IMR-90 (cell line): ENCODE results near the gene TRIO. TPM values are rescaled to one million over a fixed set of nuclear protein-coding genes. Genes with fewer than 3 reads are reported as not detected.
A peak's percentile ranks its signal among the peaks of the same experiment; 100 is the strongest.

Source experiments
- ATAC-seq: fragments of 200-7000 bp; cut with Tn5 transposase; 2 replicates; pipeline ENCODE4 v1.9.1; 2020; ENCODE audit warnings: low read depth, mild to moderate bottlenecking, moderate library complexity
- BruUV-seq: library from RNA; stranded (reverse); fragments of 400-500 nt; replicated peaks from 2 replicates; lab custom pipeline; 2021; lab: Mats Ljungman, UMichigan
- CTCF ChIA-PET: fragments of 300-600 bp; formaldehyde crosslinking; extraction: SDS; loops from one replicate; lab custom pipeline; 2021; ENCODE audit warnings: antibody characterized with exemption; lab: Yijun Ruan, JAX
- POLR2A ChIA-PET: fragments of 300-600 bp; sonication (Branson Sonifier 250); formaldehyde crosslinking; loops from one replicate; lab custom pipeline; 2022; ENCODE audit warnings: antibody characterized with exemption; ENCODE audit not compliant: unreplicated experiment; lab: Charles Lee
- DNase-seq: peaks from one replicate; pipeline ENCODE4 v3.0.0; 2013
- H2AFZ ChIP-seq: replicated peaks from 2 replicates; pipeline ENCODE3; 2013; ENCODE audit warnings: low read length, mild to moderate bottlenecking; ENCODE audit not compliant: poor library complexity
- H2AK5ac ChIP-seq: 2 replicates; pipeline ENCODE4 v1.6.1; 2013; ENCODE audit warnings: low read depth, low read length, inconsistent platforms
- H2AK9ac ChIP-seq: replicated peaks from 2 replicates; pipeline ENCODE3; 2013; ENCODE audit warnings: mild to moderate bottlenecking, low read depth, low read length, moderate library complexity; ENCODE audit not compliant: poor library complexity
- H2BK120ac ChIP-seq: 2 replicates; pipeline ENCODE4 v1.6.1; 2013; ENCODE audit warnings: low read depth, low read length, inconsistent platforms
- H2BK15ac ChIP-seq: 3 replicates; pipeline ENCODE4 v1.6.1; 2013; ENCODE audit warnings: low read depth, low read length, inconsistent platforms
- H2BK20ac ChIP-seq: 2 replicates; pipeline ENCODE4 v1.6.1; 2013; ENCODE audit warnings: low read depth, mild to moderate bottlenecking, inconsistent platforms, low read length, moderate library complexity
- H2BK5ac ChIP-seq: 2 replicates; pipeline ENCODE4 v1.6.1; 2013; ENCODE audit warnings: mild to moderate bottlenecking, low read depth, low read length, inconsistent platforms; ENCODE audit not compliant: poor library complexity, severe bottlenecking
- H3K14ac ChIP-seq: replicated peaks from 2 replicates; pipeline ENCODE4 v1.6.1; 2013; ENCODE audit warnings: low read depth, low read length, inconsistent platforms
- H3K18ac ChIP-seq: 2 replicates; pipeline ENCODE4 v1.6.1; 2013; ENCODE audit warnings: low read depth, low read length, control low read depth
- H3K23ac ChIP-seq: 2 replicates; pipeline ENCODE4 v1.6.1; 2013; ENCODE audit warnings: low read depth, low read length, inconsistent platforms
- H3K27ac ChIP-seq: 2 replicates; pipeline ENCODE4 v1.5.1; 2013; ENCODE audit warnings: mild to moderate bottlenecking, control low read depth, low read length; ENCODE audit not compliant: insufficient read depth
- H3K27me3 ChIP-seq: 2 replicates; pipeline ENCODE4 v1.6.1; 2013; ENCODE audit warnings: low read length; ENCODE audit not compliant: control insufficient read depth, insufficient read depth
- H3K36me3 ChIP-seq: 2 replicates; pipeline ENCODE4 v1.6.1; 2013; ENCODE audit warnings: low read length, mixed read lengths; ENCODE audit not compliant: control insufficient read depth, insufficient read depth
- H3K4ac ChIP-seq: 2 replicates; pipeline ENCODE4 v1.6.1; 2013; ENCODE audit warnings: low read depth, low read length, inconsistent platforms
- H3K4me1 ChIP-seq: 2 replicates; pipeline ENCODE4 v1.6.1; 2013; ENCODE audit warnings: low read length, mixed read lengths; ENCODE audit not compliant: control insufficient read depth, insufficient read depth
- H3K4me2 ChIP-seq: 2 replicates; pipeline ENCODE4 v1.6.1; 2013; ENCODE audit warnings: low read depth, mild to moderate bottlenecking, control low read depth, low read length, moderate library complexity
- H3K4me3 ChIP-seq: 2 replicates; pipeline ENCODE4 v1.5.1; 2013; ENCODE audit warnings: low read depth, mild to moderate bottlenecking, control low read depth, low read length, moderate library complexity; ENCODE audit not compliant: insufficient read depth
- H3K56ac ChIP-seq: 2 replicates; pipeline ENCODE4 v1.6.1; 2013; ENCODE audit warnings: low read length, inconsistent platforms; ENCODE audit not compliant: insufficient read depth; ENCODE audit errors: extremely low read depth
- H3K79me1 ChIP-seq, 2 experiments: 2 replicates each; pipeline ENCODE4 v1.6.1; 2013; ENCODE audit warnings: low read length in 2 of 2, inconsistent platforms in 1 of 2, low read depth in 1 of 2
- H3K9ac ChIP-seq: 2 replicates; pipeline ENCODE4 v1.6.1; 2013; ENCODE audit warnings: low read depth, low read length, control low read depth
- H3K9me1 ChIP-seq: 2 replicates; pipeline ENCODE4 v1.6.1; 2013; ENCODE audit warnings: low read length, inconsistent platforms; ENCODE audit not compliant: insufficient read depth
- H3K9me3 ChIP-seq: 2 replicates; pipeline ENCODE4 v1.6.1; 2013; ENCODE audit warnings: low read length; ENCODE audit not compliant: control insufficient read depth, insufficient read depth
- H4K20me1 ChIP-seq: 2 replicates; pipeline ENCODE4 v1.6.1; 2013; ENCODE audit warnings: low read length, inconsistent platforms; ENCODE audit not compliant: insufficient read depth
- H4K5ac ChIP-seq: 2 replicates; pipeline ENCODE4 v1.6.1; 2013; ENCODE audit warnings: mild to moderate bottlenecking, low read depth, low read length, control low read depth
- H4K8ac ChIP-seq, 2 experiments: 2 replicates each; pipeline ENCODE4 v1.6.1; 2013; ENCODE audit warnings: low read depth in 2 of 2, low read length in 2 of 2, control low read depth in 1 of 2, inconsistent platforms in 1 of 2
- H4K91ac ChIP-seq: 2 replicates; pipeline ENCODE4 v1.6.1; 2013; ENCODE audit warnings: low read depth, low read length, inconsistent platforms; ENCODE audit not compliant: insufficient read depth
- BHLHE40 ChIP-seq: fragments of 150-350 bp; IDR thresholded peaks from 2 replicates; pipeline ENCODE4 v1.6.1; 2016; ENCODE audit warnings: mild to moderate bottlenecking, low read depth, low read length
- CTCF ChIP-seq: conservative IDR thresholded peaks from 2 replicates; pipeline ENCODE4 v1.5.1; 2012; ENCODE audit warnings: mild to moderate bottlenecking, low read depth, low read length, improper control_type of control experiment
- FOS ChIP-seq: fragments of 150-350 bp; IDR thresholded peaks from 2 replicates; pipeline ENCODE4 v1.6.1; 2016; ENCODE audit warnings: low read depth, low read length
- MAFK ChIP-seq: IDR thresholded peaks from 2 replicates; pipeline ENCODE4 v1.6.1; 2012; ENCODE audit warnings: low read depth, low read length, improper control_type of control experiment
- MAZ ChIP-seq: IDR thresholded peaks from 2 replicates; pipeline ENCODE4 v1.6.1; 2012; ENCODE audit warnings: low read depth, mild to moderate bottlenecking, low read length, improper control_type of control experiment, moderate library complexity, borderline replicate concordance
- MXI1 ChIP-seq: IDR thresholded peaks from 2 replicates; pipeline ENCODE4 v1.6.1; 2012; ENCODE audit warnings: low read depth, mild to moderate bottlenecking, low read length, moderate library complexity, borderline replicate concordance
- NFE2L2 ChIP-seq: fragments of 150-350 bp; IDR thresholded peaks from 2 replicates; pipeline ENCODE4 v1.6.1; 2016; ENCODE audit warnings: low read depth, mild to moderate bottlenecking, low read length
- RAD21 ChIP-seq: IDR thresholded peaks from 2 replicates; pipeline ENCODE4 v1.6.1; 2012; ENCODE audit warnings: low read length, improper control_type of control experiment
- RCOR1 ChIP-seq: IDR thresholded peaks from 2 replicates; pipeline ENCODE4 v1.6.1; 2012; ENCODE audit warnings: mild to moderate bottlenecking, low read length, improper control_type of control experiment; ENCODE audit not compliant: insufficient replicate concordance
- RFX5 ChIP-seq: IDR thresholded peaks from 2 replicates; pipeline ENCODE4 v1.8.0; 2012; ENCODE audit warnings: low read depth, mild to moderate bottlenecking, low read length, moderate library complexity
- SMC3 ChIP-seq: fragments of 150-350 bp; IDR thresholded peaks from 2 replicates; pipeline ENCODE4 v1.6.1; 2016; ENCODE audit warnings: low read depth, mild to moderate bottlenecking, antibody characterized with exemption, low read length, moderate library complexity
- USF2 ChIP-seq: fragments of 150-350 bp; IDR thresholded peaks from 2 replicates; pipeline ENCODE4 v1.6.1; 2017; ENCODE audit warnings: mild to moderate bottlenecking, antibody characterized with exemption, low read length, low read depth
- WGBS, 2 experiments: methylation state at CpG; one replicate each; pipeline versions ENCODE4 v1.1.5 to v1.1.7; 2013; ENCODE audit warnings: missing lambda C conversion rate in 2 of 2; ENCODE audit not compliant: insufficient read length in 1 of 2; ENCODE audit errors: extremely low coverage in 2 of 2; 5-methylcytosine and 5-hydroxymethylcytosine counted together
- dilution Hi-C: fragments of 300-500 bp; cut with HindIII; formaldehyde crosslinking; loops from one replicate; pipeline ENCODE4 v1.14.3; 2018; ENCODE audit warnings: low sequenced_read_pairs; ENCODE audit not compliant: unreplicated experiment
- in situ Hi-C: fragments of 300-500 bp; cut with MboI; formaldehyde crosslinking; loops from 3 replicates; pipeline ENCODE4 v1.14.3; 2019; ENCODE audit warnings: low sequenced_read_pairs, inconsistent platforms, mixed read lengths
- intact Hi-C: fragments of 100-400 bp; cut with micrococcal nuclease; formaldehyde crosslinking; loops from 2 replicates; pipeline ENCODE4 v1.10.0; 2022
- polyA plus RNA-seq, 3 experiments: library from polyadenylated mRNA; depleted of rRNA; stranded (reverse); fragments of >200 nt; gene quantifications; 2 replicates each; pipeline ENCODE4 v1.2.3, GENCODE V29; 2012; ENCODE audit warnings: low replicate concordance in 1 of 3
- total RNA-seq: library from RNA; depleted of rRNA; stranded (reverse); fragments of >200 nt; gene quantifications from 2 replicates; pipeline ENCODE4 v1.2.3, GENCODE V29; 2012

The TRIO gene
- total and polyA plus RNA-seq, 2 of the 4 experiments (the other 2 are of a cell fraction), result 206 to 522 TPM

- no peak for TF ChIP-seq CTCF
Observed at GRCh38 chr5:14118551-14119320, 24.4 kb upstream of the TRIO start (continued).

- H2BK120ac ChIP-seq, result no peak overlapping the region
- no peak overlapping the region for H4K8ac ChIP-seq
- in situ Hi-C loops (loop anchor here (25.0 kb wide), 1 partner anchor 542 kb away; the partner anchor contains the start of gene OTULIN), dilution Hi-C loops (no loop called here), intact Hi-C loops (no loop called here)
- H3K79me1 ChIP-seq, result no peaks in the 10 kb centered on the region
- H3K9me1 ChIP-seq, result no peaks in the 10 kb centered on the region
- H4K5ac ChIP-seq, result no peak overlapping the region
- no peak for DNase-seq
- no peak overlapping the region for H2BK20ac ChIP-seq
- no peaks in the 10 kb centered on the region for H3K4me1 ChIP-seq
- WGBS, 2 experiments, result 71% methylated on average over 1 of the region's 4 CpGs; no CpG with 5 or more reads in 1 of the 2 experiments
- H2BK15ac ChIP-seq, result no peak overlapping the region
- no peak overlapping the region for H3K56ac ChIP-seq
- no peak overlapping the region for H3K18ac ChIP-seq
- 0 out of 2 replicates have a peak, but pooled peaks cover 2% of the 10 kb centered on the region for H3K27me3 ChIP-seq
- H3K23ac ChIP-seq, result no peak overlapping the region
- no peak overlapping the region for H3K14ac ChIP-seq
- H2AFZ ChIP-seq, result peak overlapping the region; percentile 46
- peak overlapping the region; percentile 19; the same call in 1 of the 2 replicates for H3K4ac ChIP-seq
- ATAC-seq, result no peak
- H4K91ac ChIP-seq, result no peak overlapping the region
- H3K36me3 ChIP-seq, result no peaks in the 10 kb centered on the region
- no peak overlapping the region for H2AK9ac ChIP-seq
- CTCF ChIA-PET, result interaction anchor here (1.9 kb wide), 1 partner anchor 20 kb away, joined by 4 read pairs; no protein-coding TSS in a partner anchor
- BruUV-seq, result no TSS peak
- no peaks in the 10 kb centered on the region for H3K9me3 ChIP-seq
- H3K4me2 ChIP-seq, result no peak overlapping the region
- 0 out of 2 replicates have a peak overlapping the region, but pooled peaks have one; percentile 66 for H2AK5ac ChIP-seq
- POLR2A ChIA-PET, result no interaction called here
- no peak overlapping the region for H3K9ac ChIP-seq
- H4K20me1 ChIP-seq, result no peaks in the 10 kb centered on the region
- no peak overlapping the region for H2BK5ac ChIP-seq
- no peak overlapping the region; the same call in 1 of the 2 replicates for H3K27ac ChIP-seq
- no peak overlapping the region for H3K4me3 ChIP-seq
- TF ChIP-seq FOS (no peak), BHLHE40 (no peak), RAD21 (no peak), RCOR1 (no peak), NFE2L2 (no peak), RFX5 (no peak), MAFK (no peak), MAZ (no peak), USF2 (no peak), SMC3 (no peak), MXI1 (no peak)
Observed at GRCh38 chr5:14120176-14120575, 23.0 kb upstream of the TRIO start.
